ENCODE results near the gene RPIA. TPM values are rescaled to one million over a fixed set of nuclear protein-coding genes. Genes with fewer than 3 reads are reported as not detected.
A peak's percentile ranks its signal among the peaks of the same experiment; 100 is the strongest.

RPIA gene
- total RNA-seq, 4 donors from 2014 or later = 6.5 to 17.6 (median 11.0) TPM

GRCh38 chr2:88671786-88672427 is 19.6 kb upstream of the RPIA start:
- H3K9me3 ChIP-seq = no peaks in the 10 kb centered on the region
- H3K36me3 ChIP-seq = no peaks in the 10 kb centered on the region
- no peak for DNase-seq
- H3K4me1 ChIP-seq = peaks cover 0 to 5% (median 0%) of the 10 kb centered on the region in 3 donors
- 35 to 39% methylated on average over 11 of the region's 11 CpGs for WGBS, 2 donors
- intact Hi-C loops (cut with DNase I) = no loop called here
- no peaks in the 10 kb centered on the region for H3K27me3 ChIP-seq
- H3K4me3 ChIP-seq = no peak overlapping the region
- peak; percentile 75 to 93 (median 80) for TF ChIP-seq CTCF (IDR thresholded peaks at IDR 0.05)
- no peak for TF ChIP-seq POLR2A (IDR thresholded peaks at IDR 0.05)
- H3K27ac ChIP-seq = no peak overlapping the region

GRCh38 chr2:88673363-88673762 is 18.1 kb upstream of the RPIA start:
- Histone ChIP-seq H3K27ac (no peak overlapping the region), H3K9me3 (no peaks in the 10 kb centered on the region), H3K36me3 (no peaks in the 10 kb centered on the region), H3K4me1 (peaks cover 0 to 5% (median 0%) of the 10 kb centered on the region in 3 donors), H3K27me3 (no peaks in the 10 kb centered on the region), H3K4me3 (no peak overlapping the region)
- intact Hi-C loops (cut with DNase I) = no loop called here
- WGBS, 2 donors = 50 to 86% methylated on average over 1 of the region's 1 CpG
- TF ChIP-seq POLR2A (IDR thresholded peaks at IDR 0.05) (no peak), CTCF (IDR thresholded peaks at IDR 0.05) (no peak)
- no peak for DNase-seq

- no peak overlapping the region for H3K4me3 ChIP-seq
- whole genome bisulfite sequencing, 2 donors = 82% methylated on average over 6 to 7 of the region's 7 CpGs
- no peak for TF ChIP-seq POLR2A (IDR thresholded peaks at IDR 0.05)
- TF ChIP-seq CTCF (IDR thresholded peaks at IDR 0.05) = no peak
- H3K9me3 ChIP-seq = peaks cover 0 to 10% (median 0%) of the 10 kb centered on the region in 3 donors
- intact Hi-C loops (cut with DNase I) = no loop called here
- H3K36me3 ChIP-seq = no peaks in the 10 kb centered on the region
- H3K27ac ChIP-seq = no peak overlapping the region
- H3K4me1 ChIP-seq = no peaks in the 10 kb centered on the region
- no peak for DNase-seq
- H3K27me3 ChIP-seq = no peaks in the 10 kb centered on the region
Observed at GRCh38 chr2:88680266-88680902, 11.1 kb upstream of the RPIA start.

GRCh38 chr2:88680916-88681315 is 10.6 kb upstream of the RPIA start:
- intact Hi-C loops (cut with DNase I) = no loop called here
- H3K4me1 ChIP-seq = no peaks in the 10 kb centered on the region
- TF ChIP-seq POLR2A (IDR thresholded peaks at IDR 0.05) (no peak), CTCF (IDR thresholded peaks at IDR 0.05) (no peak)
- H3K4me3 ChIP-seq = no peak overlapping the region
- DNase-seq = no peak
- no peak overlapping the region for H3K27ac ChIP-seq
- H3K9me3 ChIP-seq = peaks cover 0 to 10% (median 0%) of the 10 kb centered on the region in 3 donors
- H3K36me3 ChIP-seq = no peaks in the 10 kb centered on the region
- WGBS, 2 donors = 77 to 86% methylated on average over 2 of the region's 2 CpGs
- H3K27me3 ChIP-seq = no peaks in the 10 kb centered on the region

- no peak for DNase-seq
- TF ChIP-seq POLR2A (IDR thresholded peaks at IDR 0.05) = no peak
- TF ChIP-seq CTCF (IDR thresholded peaks at IDR 0.05) = no peak
- Histone ChIP-seq H3K9me3 (peaks cover 0 to 10% (median 0%) of the 10 kb centered on the region in 3 donors), H3K27ac (no peak overlapping the region), H3K36me3 (no peaks in the 10 kb centered on the region), H3K27me3 (no peaks in the 10 kb centered on the region), H3K4me3 (no peak overlapping the region), H3K4me1 (no peaks in the 10 kb centered on the region)
- intact Hi-C loops (cut with DNase I) = no loop called here
- 100% methylated on average over 1 to 2 of the region's 2 CpGs for WGBS, 2 donors
Observed at GRCh38 chr2:88683160-88684021, 8.1 kb upstream of the RPIA start.
